Measurements from ENCODE around the gene AUH.

AUH gene

GRCh38 chr9:91176426-91176825 lies 185.3 kb downstream of the AUH start:
- Histone ChIP-seq H3K9me3 (no peaks in the 10 kb centered on the region), H3K4me3 (ENCODE audit: low read depth in 1 of 2, low read length in 1 of 2) (no peak overlapping the region), H3K27ac (no peak overlapping the region), H3K36me3 (no peaks in the 10 kb centered on the region), H3K4me1 (ENCODE audit: control insufficient read depth in 1 of 2, insufficient read depth in 1 of 2, low read depth in 1 of 2, low read length in 1 of 2) (peaks cover 0 to 4% of the 10 kb centered on the region in 2 experiments), H3K27me3 (no peaks in the 10 kb centered on the region)
- no peak for TF ChIP-seq CTCF (IDR thresholded peaks at IDR 0.05)

GRCh38 chr9:91174772-91175171 lies 186.9 kb downstream of the AUH start:
- no peak for TF ChIP-seq CTCF (IDR thresholded peaks at IDR 0.05)
- Histone ChIP-seq H3K27ac (no peak overlapping the region), H3K27me3 (no peaks in the 10 kb centered on the region), H3K4me3 (ENCODE audit: low read depth in 1 of 2, low read length in 1 of 2) (no peak overlapping the region), H3K4me1 (ENCODE audit: control insufficient read depth in 1 of 2, insufficient read depth in 1 of 2, low read depth in 1 of 2, low read length in 1 of 2) (peaks cover 0 to 4% of the 10 kb centered on the region in 2 experiments), H3K9me3 (peaks cover 5% of the 10 kb centered on the region), H3K36me3 (no peaks in the 10 kb centered on the region)

GRCh38 chr9:91172329-91172728 lies 189.4 kb downstream of the AUH start:
- Histone ChIP-seq H3K27ac (no peak overlapping the region), H3K9me3 (peaks cover 5% of the 10 kb centered on the region), H3K27me3 (no peaks in the 10 kb centered on the region), H3K4me3 (ENCODE audit: low read depth in 1 of 2, low read length in 1 of 2) (no peak overlapping the region), H3K4me1 (ENCODE audit: control insufficient read depth in 1 of 2, insufficient read depth in 1 of 2, low read depth in 1 of 2, low read length in 1 of 2) (peaks cover 0 to 4% of the 10 kb centered on the region in 2 experiments), H3K36me3 (no peaks in the 10 kb centered on the region)
- TF ChIP-seq CTCF (IDR thresholded peaks at IDR 0.05) = no peak

- Histone ChIP-seq H3K27me3 (no peaks in the 10 kb centered on the region), H3K4me3 (ENCODE audit: low read depth in 1 of 2, low read length in 1 of 2) (no peak overlapping the region), H3K27ac (no peak overlapping the region), H3K36me3 (no peaks in the 10 kb centered on the region), H3K4me1 (ENCODE audit: control insufficient read depth in 1 of 2, insufficient read depth in 1 of 2, low read depth in 1 of 2, low read length in 1 of 2) (peaks cover 0 to 4% of the 10 kb centered on the region in 2 experiments), H3K9me3 (peaks cover 5% of the 10 kb centered on the region)
- TF ChIP-seq CTCF (IDR thresholded peaks at IDR 0.05) = no peak
Observed at GRCh38 chr9:91170951-91171350, 190.8 kb downstream of the AUH start.

GRCh38 chr9:91166796-91167366 lies 194.8 kb downstream of the AUH start:
- Histone ChIP-seq H3K4me3 (ENCODE audit: low read depth in 1 of 2, low read length in 1 of 2) (no peak overlapping the region), H3K4me1 (ENCODE audit: control insufficient read depth in 1 of 2, insufficient read depth in 1 of 2, low read depth in 1 of 2, low read length in 1 of 2) (peaks cover 13 to 15% of the 10 kb centered on the region in 2 experiments), H3K9me3 (peaks cover 5% of the 10 kb centered on the region), H3K27ac (no peak overlapping the region), H3K27me3 (peaks cover 12% of the 10 kb centered on the region), H3K36me3 (no peaks in the 10 kb centered on the region)
- TF ChIP-seq CTCF (IDR thresholded peaks at IDR 0.05) = no peak
